HAP-1 (cell line): ENCODE results near the gene OR51I2.

Source experiments
- DNase-seq, 2 experiments: peaks; one replicate each; pipeline ENCODE4 v3.0.0-alpha.2; 2016 to 2020; ENCODE audit warnings: low spot score in 2 of 2
- H3K27me3 ChIP-seq: fragments of 250-450 bp; sonication (Bioruptor Pico); 2 replicates; pipeline ENCODE4 v1.5.1; 2020; ENCODE audit warnings: low read depth, mild to moderate bottlenecking, moderate library complexity
- H3K36me3 ChIP-seq: fragments of 250-450 bp; sonication (Bioruptor Pico); replicated peaks from 2 replicates; pipeline ENCODE4 v1.5.1; 2020; ENCODE audit warnings: mild to moderate bottlenecking
- H3K4me1 ChIP-seq: fragments of 250-450 bp; sonication (Bioruptor Pico); 2 replicates; pipeline ENCODE4 v1.5.1; 2020; ENCODE audit warnings: mild to moderate bottlenecking
- H3K4me3 ChIP-seq: fragments of 250-450 bp; sonication (Bioruptor Pico); 2 replicates; pipeline ENCODE4 v1.5.1; 2020; ENCODE audit warnings: mild to moderate bottlenecking, moderate library complexity
- H3K9me3 ChIP-seq: fragments of 250-450 bp; sonication (Bioruptor Pico); 2 replicates; pipeline ENCODE4 v1.5.1; 2020; ENCODE audit warnings: mild to moderate bottlenecking, moderate library complexity
- in situ Hi-C: fragments of 300-500 bp; cut with MboI; formaldehyde crosslinking; loops from 3 replicates; pipeline ENCODE4 v1.14.3; 2020; ENCODE audit warnings: low sequenced_read_pairs, inconsistent platforms, mixed read lengths

The OR51I2 gene

GRCh38 chr11:5488385-5488784 is 39.3 kb downstream of the OR51I2 start, which contains the start of gene OR52D1:
TSS of gene OR52D1 (plus strand) at chr11:5488685. CDS start at chr11:5488707, 22 bp downstream.
- in situ Hi-C loops: no loop called here
- no peaks in the 10 kb centered on the region for H3K9me3 ChIP-seq
- no peaks in the 10 kb centered on the region for H3K27me3 ChIP-seq
- H3K4me3 ChIP-seq: no peak within 1 kb of the TSS
- H3K4me1 ChIP-seq: no peaks in the 10 kb centered on the region
- no peaks in the 10 kb centered on the region for H3K36me3 ChIP-seq
- DNase-seq: no peak

GRCh38 chr11:5488798-5489399 is 39.8 kb downstream of the OR51I2 start:
- Histone ChIP-seq H3K36me3 (no peaks in the 10 kb centered on the region), H3K27me3 (no peaks in the 10 kb centered on the region), H3K9me3 (no peaks in the 10 kb centered on the region), H3K4me1 (no peaks in the 10 kb centered on the region), H3K4me3 (no peak overlapping the region)
- in situ Hi-C loops: no loop called here
- no peak for DNase-seq

GRCh38 chr11:5489576-5490357 is 40.6 kb downstream of the OR51I2 start:
- Histone ChIP-seq H3K4me3 (no peak overlapping the region), H3K4me1 (no peaks in the 10 kb centered on the region), H3K9me3 (no peaks in the 10 kb centered on the region), H3K27me3 (no peaks in the 10 kb centered on the region), H3K36me3 (no peaks in the 10 kb centered on the region)
- in situ Hi-C loops: no loop called here
- no peak for DNase-seq

- Histone ChIP-seq H3K9me3 (no peaks in the 10 kb centered on the region), H3K27me3 (0 out of 2 replicates have a peak, but pooled peaks cover 3% of the 10 kb centered on the region), H3K4me1 (no peaks in the 10 kb centered on the region), H3K36me3 (no peaks in the 10 kb centered on the region), H3K4me3 (no peak overlapping the region)
- no peak for DNase-seq
- in situ Hi-C loops: no loop called here
Observed at GRCh38 chr11:5499671-5500070, 50.5 kb downstream of the OR51I2 start.

GRCh38 chr11:5500393-5500801 is 51.3 kb downstream of the OR51I2 start:
- H3K4me1 ChIP-seq: no peaks in the 10 kb centered on the region
- H3K36me3 ChIP-seq: no peaks in the 10 kb centered on the region
- H3K27me3 ChIP-seq: 0 out of 2 replicates have a peak, but pooled peaks cover 3% of the 10 kb centered on the region
- no peaks in the 10 kb centered on the region for H3K9me3 ChIP-seq
- in situ Hi-C loops: no loop called here
- no peak for DNase-seq
- no peak overlapping the region for H3K4me3 ChIP-seq

GRCh38 chr11:5504403-5504921 is 55.3 kb downstream of the OR51I2 start:
- DNase-seq: no peak
- Histone ChIP-seq H3K4me1 (no peaks in the 10 kb centered on the region), H3K27me3 (0 out of 2 replicates have a peak, but pooled peaks cover 3% of the 10 kb centered on the region), H3K36me3 (no peaks in the 10 kb centered on the region), H3K4me3 (no peak overlapping the region), H3K9me3 (no peaks in the 10 kb centered on the region)
- in situ Hi-C loops: no loop called here

GRCh38 chr11:5505363-5506048 is 56.4 kb downstream of the OR51I2 start:
- H3K27me3 ChIP-seq: 0 out of 2 replicates have a peak, but pooled peaks cover 2% of the 10 kb centered on the region
- in situ Hi-C loops: no loop called here

More at GRCh38 chr11:5505363-5506048, 56.4 kb downstream of the OR51I2 start:
- no peaks in the 10 kb centered on the region for H3K36me3 ChIP-seq
- H3K4me1 ChIP-seq: no peaks in the 10 kb centered on the region
- H3K4me3 ChIP-seq: no peak overlapping the region
- H3K9me3 ChIP-seq: no peaks in the 10 kb centered on the region
- no peak for DNase-seq
